SK-N-MC (cell line): ENCODE data around the gene HBB.

Experiments
- DNase-seq: peaks from one replicate; pipeline ENCODE4 v3.0.0-alpha.2; 2011; ENCODE audit warnings: low read depth, low spot score
- H3K27ac ChIP-seq: fragments of 200-600 bp; sonication (generic); 2 replicates; pipeline ENCODE4 v1.5.1; 2016; ENCODE audit warnings: mixed run types
- H3K36me3 ChIP-seq: fragments of 200-600 bp; sonication (generic); 2 replicates; pipeline ENCODE4 v1.6.1; 2017; ENCODE audit warnings: antibody characterized with exemption, low read length, mixed read lengths; ENCODE audit not compliant: insufficient read depth
- H3K4me3 ChIP-seq: fragments of 200-600 bp; sonication (generic); 2 replicates; pipeline ENCODE4 v1.5.1; 2016
- H3K9ac ChIP-seq: fragments of 200-600 bp; sonication (generic); 2 replicates; pipeline ENCODE4 v1.8.0; 2017; ENCODE audit warnings: mixed run types, mixed read lengths; ENCODE audit not compliant: insufficient read length
- H3K9me3 ChIP-seq: fragments of 200-600 bp; sonication (generic); 2 replicates; pipeline ENCODE4 v1.6.1; 2017; ENCODE audit warnings: low read depth, mild to moderate bottlenecking, antibody characterized with exemption, low read length, moderate library complexity, mixed read lengths
- EZH2 ChIP-seq: fragments of 200-600 bp; sonication (generic); IDR thresholded peaks from one replicate; pipeline ENCODE4 v1.6.1; 2017; ENCODE audit warnings: antibody characterized with exemption
- FOXP2 ChIP-seq: optimal IDR thresholded peaks from 2 replicates; pipeline ENCODE3; 2011; ENCODE audit warnings: mild to moderate bottlenecking, moderate library complexity; ENCODE audit not compliant: insufficient read depth; ENCODE audit errors: extremely low read length, control extremely low read depth
- POLR2AphosphoS5 ChIP-seq: IDR thresholded peaks from 2 replicates; pipeline ENCODE4 v1.6.1; 2012; ENCODE audit warnings: mild to moderate bottlenecking, low read depth, low read length, borderline replicate concordance

Gene HBB

GRCh38 chr11:5241458-5241857, 14.6 kb upstream of the HBB start:
- Histone ChIP-seq H3K9ac (no peak overlapping the region), H3K36me3 (no peaks in the 10 kb centered on the region), H3K4me3 (no peak overlapping the region), H3K27ac (no peak overlapping the region), H3K9me3 (no peaks in the 10 kb centered on the region)
- no peak for TF ChIP-seq FOXP2
- DNase-seq = no peak

- H3K36me3 ChIP-seq = no peaks in the 10 kb centered on the region
- no peaks in the 10 kb centered on the region for H3K9me3 ChIP-seq
- no peak for DNase-seq
- no peak overlapping the region for H3K4me3 ChIP-seq
- TF ChIP-seq FOXP2 = no peak
- TF ChIP-seq EZH2 = no peak
- no peak for TF ChIP-seq POLR2AphosphoS5
- no peak overlapping the region for H3K27ac ChIP-seq
- H3K9ac ChIP-seq = no peak overlapping the region
These were observed 13.6 kb upstream of the HBB start for GRCh38 chr11:5240458-5240857.

- no peak for TF ChIP-seq EZH2
- no peak for TF ChIP-seq POLR2AphosphoS5
- no peak for TF ChIP-seq FOXP2
- Histone ChIP-seq H3K4me3 (no peak overlapping the region), H3K9ac (no peak overlapping the region), H3K36me3 (no peaks in the 10 kb centered on the region), H3K27ac (no peak overlapping the region), H3K9me3 (no peaks in the 10 kb centered on the region)
- no peak for DNase-seq
These were observed 13.2 kb upstream of the HBB start for GRCh38 chr11:5240056-5240455.

GRCh38 chr11:5239046-5239445, 12.2 kb upstream of the HBB start:
- no peak overlapping the region for H3K9ac ChIP-seq

GRCh38 chr11:5238486-5238885, 11.6 kb upstream of the HBB start:
- Histone ChIP-seq H3K4me3 (no peak overlapping the region), H3K36me3 (no peaks in the 10 kb centered on the region), H3K27ac (no peak overlapping the region), H3K9me3 (no peaks in the 10 kb centered on the region), H3K9ac (no peak overlapping the region)
- no peak for TF ChIP-seq FOXP2
- no peak for TF ChIP-seq EZH2
- no peak for TF ChIP-seq POLR2AphosphoS5
- no peak for DNase-seq

More at GRCh38 chr11:5239046-5239445, 12.2 kb upstream of the HBB start:
- Histone ChIP-seq H3K36me3 (no peaks in the 10 kb centered on the region), H3K27ac (no peak overlapping the region), H3K4me3 (no peak overlapping the region), H3K9me3 (no peaks in the 10 kb centered on the region)
- TF ChIP-seq EZH2 (no peak), FOXP2 (no peak), POLR2AphosphoS5 (no peak)
- DNase-seq = no peak

- Histone ChIP-seq H3K4me3 (no peak overlapping the region), H3K9me3 (no peaks in the 10 kb centered on the region), H3K9ac (no peak overlapping the region), H3K27ac (no peak overlapping the region), H3K36me3 (no peaks in the 10 kb centered on the region)
- no peak for TF ChIP-seq EZH2
- no peak for TF ChIP-seq POLR2AphosphoS5
- no peak for TF ChIP-seq FOXP2
- no peak for DNase-seq
These were observed 10.5 kb upstream of the HBB start for GRCh38 chr11:5237420-5237819.

- Histone ChIP-seq H3K9ac (no peak overlapping the region), H3K27ac (no peak overlapping the region), H3K9me3 (no peaks in the 10 kb centered on the region), H3K36me3 (no peaks in the 10 kb centered on the region), H3K4me3 (no peak overlapping the region)
- no peak for DNase-seq
- no peak for TF ChIP-seq POLR2AphosphoS5
- no peak for TF ChIP-seq FOXP2
- TF ChIP-seq EZH2 = no peak
These were observed 8.7 kb upstream of the HBB start for GRCh38 chr11:5235364-5236095.

- H3K9me3 ChIP-seq = no peaks in the 10 kb centered on the region
- no peak within 1 kb of the TSS for H3K9ac ChIP-seq
- H3K4me3 ChIP-seq = no peak within 1 kb of the TSS
- no peak for DNase-seq
- TF ChIP-seq FOXP2 (no peak), EZH2 (no peak), POLR2AphosphoS5 (no peak)
- no peak within 1 kb of the TSS for H3K27ac ChIP-seq
- H3K36me3 ChIP-seq = no peaks in the 10 kb centered on the region
These were observed 7.5 kb upstream of the HBB start, which contains the start of gene HBD for GRCh38 chr11:5234381-5234834. Gene HBD, minus strand, starts transcription at chr11:5234483. Its CDS starts 50 bp downstream, at chr11:5234433.

- Histone ChIP-seq H3K36me3 (no peaks in the 10 kb centered on the region), H3K4me3 (no peak overlapping the region), H3K27ac (no peak overlapping the region), H3K9ac (no peak overlapping the region), H3K9me3 (no peaks in the 10 kb centered on the region)
- TF ChIP-seq FOXP2 = no peak
- no peak for TF ChIP-seq POLR2AphosphoS5
- no peak for DNase-seq
These were observed 6.4 kb upstream of the HBB start for GRCh38 chr11:5233307-5233706.
